ENCODE results near the gene ZNF341.

Gene ZNF341

GRCh38 chr20:33787253-33787891 is 55.6 kb downstream of the ZNF341 start:
- no peak overlapping the region for H3K4me3 ChIP-seq (replicated peaks in 1 of 2; ENCODE audit: low read depth in 2 of 2, low read length in 2 of 2)
- no peak for TF ChIP-seq CTCF (IDR thresholded peaks at IDR 0.05; ENCODE audit: low read depth, low read length)
- DNase-seq (ENCODE audit: low read depth in 2 of 2): no peak

GRCh38 chr20:33788351-33789049 is 56.7 kb downstream of the ZNF341 start:
- DNase-seq (ENCODE audit: low read depth in 2 of 2): no peak

GRCh38 chr20:33789109-33789857 is 57.5 kb downstream of the ZNF341 start:
- no peak overlapping the region for H3K4me3 ChIP-seq (replicated peaks in 1 of 2; ENCODE audit: low read depth in 2 of 2, low read length in 2 of 2)
- no peak for TF ChIP-seq CTCF (IDR thresholded peaks at IDR 0.05; ENCODE audit: low read depth, low read length)
- peak; percentile 95 to 98 for DNase-seq (ENCODE audit: low read depth in 2 of 2)

More at GRCh38 chr20:33788351-33789049, 56.7 kb downstream of the ZNF341 start:
- TF ChIP-seq CTCF (IDR thresholded peaks at IDR 0.05; ENCODE audit: low read depth, low read length): no peak
- no peak overlapping the region for H3K4me3 ChIP-seq (replicated peaks in 1 of 2; ENCODE audit: low read depth in 2 of 2, low read length in 2 of 2)

GRCh38 chr20:33789858-33790182 is 58.0 kb downstream of the ZNF341 start:
- no peak overlapping the region for H3K4me3 ChIP-seq (replicated peaks in 1 of 2; ENCODE audit: low read depth in 2 of 2, low read length in 2 of 2)
- no peak for DNase-seq (ENCODE audit: low read depth in 2 of 2)
- no peak for TF ChIP-seq CTCF (IDR thresholded peaks at IDR 0.05; ENCODE audit: low read depth, low read length)

GRCh38 chr20:33790566-33790965 is 58.8 kb downstream of the ZNF341 start:
- DNase-seq (ENCODE audit: low read depth in 2 of 2): no peak
- TF ChIP-seq CTCF (IDR thresholded peaks at IDR 0.05; ENCODE audit: low read depth, low read length): no peak
- no peak overlapping the region for H3K4me3 ChIP-seq (replicated peaks in 1 of 2; ENCODE audit: low read depth in 2 of 2, low read length in 2 of 2)

GRCh38 chr20:33791021-33791420 is 59.2 kb downstream of the ZNF341 start:
- no peak for TF ChIP-seq CTCF (IDR thresholded peaks at IDR 0.05; ENCODE audit: low read depth, low read length)
- DNase-seq (ENCODE audit: low read depth in 2 of 2): no peak
- H3K4me3 ChIP-seq (replicated peaks in 1 of 2; ENCODE audit: low read depth in 2 of 2, low read length in 2 of 2): no peak overlapping the region

All from cardiac fibroblast (primary cell).